GM20000 (cell line): ENCODE measurements around the gene MITD1.
"Not testable (repeated sequence)": the region's sequence is repeated elsewhere in the genome, so short reads cannot be mapped to it uniquely, and the experiment has no call there.

Experiments
- DNase-seq: peaks from one replicate; pipeline ENCODE4 v3.0.0; 2012; ENCODE audit warnings: low spot score
- TF ChIP-seq, protein P1 (sequence below): IDR thresholded peaks from 2 replicates; pipeline ENCODE4 v1.5.1; 2012; ENCODE audit warnings: mild to moderate bottlenecking, control low read depth; ENCODE audit errors: extremely low read depth, missing control alignments

MITD1 gene

DNA sequence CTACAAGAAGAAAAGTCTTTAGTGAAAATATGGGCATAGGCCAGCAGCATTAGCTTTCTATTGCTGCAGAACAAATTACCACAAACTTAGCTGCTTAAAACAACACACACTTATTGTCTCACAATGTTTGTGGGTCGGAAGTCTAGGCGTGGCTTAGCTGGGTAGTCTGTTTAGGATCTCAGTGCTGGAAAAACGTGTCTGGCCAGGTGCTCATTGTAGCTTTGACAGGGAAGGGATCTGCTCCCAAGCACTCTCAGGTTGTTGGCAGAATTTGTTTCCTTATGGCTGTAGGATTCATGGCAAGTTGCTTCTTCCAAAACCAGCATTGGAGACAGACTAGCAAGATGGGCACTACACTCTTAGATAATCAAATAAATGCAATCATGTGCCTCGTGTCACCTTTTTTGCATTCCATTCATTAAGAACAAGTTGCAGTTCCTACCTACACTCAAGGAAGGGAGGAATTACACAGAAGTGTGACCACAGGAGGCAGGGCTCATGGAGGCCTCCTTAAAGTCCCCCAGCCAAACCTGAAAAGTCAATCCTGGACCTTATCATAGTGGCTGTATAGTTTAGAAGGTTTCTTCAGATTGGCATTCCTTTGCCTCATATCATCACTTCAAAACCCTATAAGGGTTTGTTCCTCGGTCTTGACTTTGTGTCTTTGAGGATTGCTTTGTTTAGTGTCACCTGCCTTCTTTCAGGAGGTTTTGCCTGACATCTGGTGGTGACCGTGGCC is 17.4 kb upstream of the MITD1 start:
- TF ChIP-seq, protein P1, sequence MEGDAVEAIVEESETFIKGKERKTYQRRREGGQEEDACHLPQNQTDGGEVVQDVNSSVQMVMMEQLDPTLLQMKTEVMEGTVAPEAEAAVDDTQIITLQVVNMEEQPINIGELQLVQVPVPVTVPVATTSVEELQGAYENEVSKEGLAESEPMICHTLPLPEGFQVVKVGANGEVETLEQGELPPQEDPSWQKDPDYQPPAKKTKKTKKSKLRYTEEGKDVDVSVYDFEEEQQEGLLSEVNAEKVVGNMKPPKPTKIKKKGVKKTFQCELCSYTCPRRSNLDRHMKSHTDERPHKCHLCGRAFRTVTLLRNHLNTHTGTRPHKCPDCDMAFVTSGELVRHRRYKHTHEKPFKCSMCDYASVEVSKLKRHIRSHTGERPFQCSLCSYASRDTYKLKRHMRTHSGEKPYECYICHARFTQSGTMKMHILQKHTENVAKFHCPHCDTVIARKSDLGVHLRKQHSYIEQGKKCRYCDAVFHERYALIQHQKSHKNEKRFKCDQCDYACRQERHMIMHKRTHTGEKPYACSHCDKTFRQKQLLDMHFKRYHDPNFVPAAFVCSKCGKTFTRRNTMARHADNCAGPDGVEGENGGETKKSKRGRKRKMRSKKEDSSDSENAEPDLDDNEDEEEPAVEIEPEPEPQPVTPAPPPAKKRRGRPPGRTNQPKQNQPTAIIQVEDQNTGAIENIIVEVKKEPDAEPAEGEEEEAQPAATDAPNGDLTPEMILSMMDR = no peak
- no peak for DNase-seq

DNA sequence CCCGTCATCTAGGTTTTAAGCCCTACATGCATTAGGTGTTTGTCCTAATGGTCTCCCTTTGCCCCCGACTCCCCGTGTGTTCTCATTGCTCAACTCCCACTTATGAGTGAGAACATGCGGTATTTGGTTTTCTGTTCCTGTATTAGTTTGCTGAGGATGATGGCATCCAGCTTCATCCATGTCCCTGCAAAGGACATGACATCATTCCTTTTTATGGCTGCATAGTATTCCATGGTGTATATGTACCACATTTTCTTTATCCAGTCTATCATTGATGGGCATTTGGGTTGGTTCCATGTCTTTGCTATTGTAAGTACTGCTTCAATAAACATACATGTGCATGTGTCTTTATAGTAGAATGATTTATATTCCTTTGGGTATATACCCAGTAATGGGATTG is 11.5 kb upstream of the MITD1 start:
- not testable (repeated sequence) for DNase-seq

DNA sequence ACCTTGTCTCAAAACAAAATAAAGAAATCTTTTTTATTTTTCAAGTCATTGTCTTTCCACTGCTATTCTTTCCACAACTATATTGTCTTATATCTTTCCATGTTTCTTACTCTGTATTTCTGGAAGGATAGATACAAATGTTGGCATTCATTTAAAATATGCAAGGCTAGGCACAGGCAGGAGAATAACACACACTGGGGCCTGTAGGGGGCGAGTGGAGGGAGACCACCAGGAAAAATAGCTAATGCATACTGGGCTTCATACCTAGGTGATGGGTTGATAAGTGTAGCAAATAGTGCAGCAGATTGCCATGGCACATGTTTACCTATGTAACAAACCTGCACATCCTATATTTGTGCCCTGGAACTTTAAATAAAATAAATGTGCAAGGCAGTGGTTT is 9.7 kb upstream of the MITD1 start:
- no peak for DNase-seq
- TF ChIP-seq, protein P1 = no peak

DNA sequence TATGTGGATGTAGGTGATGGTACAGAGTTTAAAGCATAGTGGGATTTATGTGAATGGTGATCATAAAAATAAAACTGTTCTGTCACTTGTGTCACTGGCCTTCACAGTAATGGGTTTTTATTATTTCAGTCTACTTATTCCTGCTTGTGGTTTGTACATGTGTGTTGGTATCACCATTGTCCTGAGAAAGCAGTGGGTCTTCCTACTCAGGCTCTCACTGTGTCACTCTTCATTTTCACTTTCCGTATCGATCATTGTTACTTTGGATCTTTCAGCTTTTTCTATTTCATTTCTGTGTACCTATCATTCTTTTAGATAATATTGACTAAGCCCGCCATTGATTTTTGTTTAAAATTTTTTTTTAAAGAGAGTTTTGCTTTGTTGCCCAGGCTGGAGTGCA is 7.5 kb upstream of the MITD1 start:
- TF ChIP-seq, protein P1 = no peak
- no peak for DNase-seq

DNA sequence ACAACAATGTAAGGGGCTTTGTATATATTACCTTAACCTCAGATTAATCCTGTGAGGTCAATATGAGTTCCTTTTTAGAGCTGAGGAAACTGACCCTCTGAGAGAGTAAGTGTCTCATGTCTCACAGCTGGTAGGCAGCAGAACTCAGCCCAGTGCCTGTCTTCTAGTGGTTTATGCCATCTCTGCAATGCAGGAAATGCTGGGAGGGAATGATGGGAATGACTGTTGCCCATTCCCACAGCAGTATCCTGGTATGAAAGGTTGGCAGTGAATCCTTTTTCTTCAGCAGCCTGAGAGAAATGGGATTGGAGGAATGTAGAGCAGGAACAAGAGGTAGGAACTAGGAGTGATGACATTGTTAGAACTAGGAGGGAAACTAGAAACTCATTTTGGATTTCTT is 6.2 kb upstream of the MITD1 start:
- TF ChIP-seq, protein P1 = no peak
- no peak for DNase-seq

DNA sequence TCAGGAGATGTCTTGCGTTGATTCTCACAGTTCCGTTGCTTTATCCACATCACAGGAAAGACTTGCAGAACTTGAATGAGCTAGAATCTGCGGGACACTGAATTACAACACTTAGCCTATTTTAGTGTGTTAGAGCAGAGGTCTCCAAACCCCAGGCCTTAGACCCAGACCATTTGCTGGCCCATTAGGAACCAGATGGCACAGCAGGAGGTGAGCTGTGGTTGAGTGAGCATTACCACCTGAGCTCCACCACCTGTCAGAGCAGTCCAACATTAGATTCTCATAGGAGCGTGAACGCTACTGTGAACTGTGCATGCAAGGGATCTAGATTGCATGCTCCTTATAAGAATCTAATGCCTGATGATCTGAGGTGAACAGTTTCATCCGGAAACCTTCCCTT is 4.0 kb upstream of the MITD1 start:
- TF ChIP-seq, protein P1 = no peak
- DNase-seq = no peak

DNA sequence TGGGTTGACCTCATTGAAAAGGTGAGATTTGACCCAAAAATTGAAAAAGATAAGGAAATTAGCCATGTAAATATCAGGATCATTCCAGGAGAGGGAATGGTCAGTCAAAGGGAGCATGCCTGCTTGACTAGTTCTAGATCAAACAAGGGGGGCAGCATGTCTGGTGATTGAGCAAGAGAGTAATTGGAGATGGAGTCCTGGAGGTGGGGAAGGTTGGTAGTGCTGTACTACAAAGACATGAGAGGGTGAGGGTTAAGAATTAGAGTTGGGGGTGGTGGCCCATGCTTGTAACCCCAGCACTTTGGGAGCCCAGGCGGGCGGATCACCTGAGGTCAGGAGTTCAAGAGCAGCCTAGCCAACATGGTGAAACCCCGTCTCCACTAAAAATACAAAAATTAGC is 2.2 kb upstream of the MITD1 start:
- no peak for DNase-seq
- TF ChIP-seq, protein P1 = no peak

DNA sequence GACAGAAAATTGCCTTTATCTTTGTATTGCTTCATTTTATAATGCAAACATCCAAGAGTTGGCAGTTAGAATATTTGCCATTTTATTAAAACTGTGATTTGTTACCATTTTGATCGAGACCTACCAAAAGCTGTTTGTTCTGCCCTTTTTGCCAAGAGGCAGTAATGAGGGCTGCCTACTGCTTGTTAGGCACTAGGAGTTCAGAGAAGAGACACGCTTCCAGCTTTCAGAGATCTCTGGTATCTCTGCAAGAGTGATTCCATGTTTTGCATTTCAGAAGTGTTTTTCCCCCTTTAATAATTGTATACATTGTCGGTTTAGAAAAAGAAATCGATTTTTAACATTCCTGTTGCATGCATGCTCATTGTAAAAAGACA is 754 bp upstream of the MITD1 start:
- no peak for DNase-seq
- TF ChIP-seq, protein P1 = no peak
